H9 (cell line): ENCODE data around the gene DNAAF5. TPM values are rescaled to one million over a fixed set of nuclear protein-coding genes. Genes with fewer than 3 reads are reported as not detected.

Source experiments
- DNase-seq: peaks from one replicate; pipeline ENCODE4 v3.0.0-alpha.2; 2017
- H2AFZ ChIP-seq: one replicate; pipeline ENCODE4 v1.6.1; 2013; ENCODE audit warnings: mild to moderate bottlenecking, low read length, control low read depth, moderate library complexity
- H2AK5ac ChIP-seq: 2 replicates; pipeline ENCODE4 v1.6.1; 2013; ENCODE audit warnings: low read length, control low read depth, mixed read lengths; ENCODE audit not compliant: insufficient read length
- H2BK120ac ChIP-seq: one replicate; pipeline ENCODE4 v1.6.1; 2013; ENCODE audit warnings: low read depth, mild to moderate bottlenecking, low read length, control low read depth, inconsistent platforms; ENCODE audit not compliant: poor library complexity, severe bottlenecking
- H2BK12ac ChIP-seq: 2 replicates; pipeline ENCODE4 v1.6.1; 2013; ENCODE audit warnings: low read length, control low read depth, mixed read lengths, low read depth; ENCODE audit not compliant: insufficient read length
- H2BK15ac ChIP-seq: 2 replicates; pipeline ENCODE4 v1.6.1; 2013; ENCODE audit warnings: low read depth, low read length, control low read depth
- H2BK20ac ChIP-seq: one replicate; pipeline ENCODE4 v1.6.1; 2013; ENCODE audit warnings: low read depth, mild to moderate bottlenecking, low read length, control low read depth, inconsistent platforms; ENCODE audit not compliant: poor library complexity, severe bottlenecking
- H2BK5ac ChIP-seq: 2 replicates; pipeline ENCODE4 v1.6.1; 2013; ENCODE audit warnings: low read length, control low read depth, mixed read lengths; ENCODE audit not compliant: insufficient read length
- H3K14ac ChIP-seq: 2 replicates; pipeline ENCODE4 v1.6.1; 2013; ENCODE audit warnings: low read length, control low read depth; ENCODE audit not compliant: insufficient read depth
- H3K18ac ChIP-seq: 2 replicates; pipeline ENCODE4 v1.6.1; 2013; ENCODE audit warnings: low read depth, mild to moderate bottlenecking, mixed read lengths, low read length, control low read depth; ENCODE audit not compliant: insufficient read length
- H3K23ac ChIP-seq: 2 replicates; pipeline ENCODE4 v1.6.1; 2013; ENCODE audit warnings: low read length, control low read depth, mixed read lengths, low read depth; ENCODE audit not compliant: insufficient read length
- H3K23me2 ChIP-seq: 2 replicates; pipeline ENCODE4 v1.6.1; 2013; ENCODE audit warnings: low read depth, mild to moderate bottlenecking, mixed read lengths, low read length, control low read depth; ENCODE audit not compliant: insufficient read length, poor library complexity, severe bottlenecking
- H3K27ac ChIP-seq: 2 replicates; pipeline ENCODE4 v1.5.1; 2013; ENCODE audit warnings: low read length, control low read depth, mixed read lengths, low read depth; ENCODE audit not compliant: insufficient read length
- H3K27me3 ChIP-seq: 2 replicates; pipeline ENCODE4 v1.6.1; 2013; ENCODE audit warnings: low read length, control low read depth, inconsistent platforms; ENCODE audit not compliant: insufficient read depth
- H3K4ac ChIP-seq: 2 replicates; pipeline ENCODE4 v1.6.1; 2013; ENCODE audit warnings: low read depth, mild to moderate bottlenecking, control low read depth, inconsistent platforms, low read length, moderate library complexity
- H3K4me1 ChIP-seq: 2 replicates; pipeline ENCODE4 v1.6.1; 2013; ENCODE audit warnings: low read length, control low read depth, inconsistent platforms; ENCODE audit not compliant: insufficient read depth
- H3K4me2 ChIP-seq: 2 replicates; pipeline ENCODE4 v1.6.1; 2013; ENCODE audit warnings: low read length, control low read depth, mixed read lengths; ENCODE audit not compliant: insufficient read length, insufficient read depth
- H3K56ac ChIP-seq: 2 replicates; pipeline ENCODE4 v1.6.1; 2013; ENCODE audit warnings: low read depth, mild to moderate bottlenecking, mixed read lengths, low read length, control low read depth; ENCODE audit not compliant: insufficient read length
- H3K79me1 ChIP-seq: 2 replicates; pipeline ENCODE4 v1.6.1; 2013; ENCODE audit warnings: low read depth, mild to moderate bottlenecking, moderate library complexity, low read length, control low read depth, inconsistent platforms; ENCODE audit not compliant: insufficient read depth, poor library complexity, severe bottlenecking
- H3K79me2 ChIP-seq: 2 replicates; pipeline ENCODE4 v1.6.1; 2013; ENCODE audit warnings: low read length, control low read depth, inconsistent platforms; ENCODE audit not compliant: insufficient read depth
- H3K9ac ChIP-seq: 2 replicates; pipeline ENCODE4 v1.6.1; 2013; ENCODE audit warnings: low read length, control low read depth, mixed read lengths; ENCODE audit not compliant: insufficient read length; ENCODE audit errors: extremely low read depth
- H3K9me3 ChIP-seq: one replicate; pipeline ENCODE4 v1.6.1; 2013; ENCODE audit warnings: low read depth, low read length, inconsistent platforms; ENCODE audit not compliant: control insufficient read depth
- H3T11ph ChIP-seq: one replicate; pipeline ENCODE4 v1.6.1; 2013; ENCODE audit warnings: mild to moderate bottlenecking, low read length, control low read depth, inconsistent platforms
- H4K20me1 ChIP-seq: one replicate; pipeline ENCODE4 v1.6.1; 2013; ENCODE audit not compliant: control insufficient read depth, insufficient read length, insufficient read depth
- H4K5ac ChIP-seq: 2 replicates; pipeline ENCODE4 v1.6.1; 2013; ENCODE audit warnings: low read depth, mild to moderate bottlenecking, mixed read lengths, low read length, control low read depth; ENCODE audit not compliant: insufficient read length
- H4K8ac ChIP-seq: replicated peaks from 2 replicates; pipeline ENCODE4 v1.6.1; 2013; ENCODE audit warnings: low read length, control low read depth, mixed read lengths, low read depth; ENCODE audit not compliant: insufficient read length
- H4K91ac ChIP-seq: 2 replicates; pipeline ENCODE4 v1.6.1; 2013; ENCODE audit warnings: low read depth, mild to moderate bottlenecking, moderate library complexity, mixed read lengths, low read length, control low read depth; ENCODE audit not compliant: insufficient read length
- H3K27ac Mint-ChIP-seq, 3 experiments: 2 replicates in 2 of 3; 3 replicates in 1 of 3; pipeline ENCODE4 v1.8.0; 2020 to 2021; ENCODE audit warnings: mixed read lengths in 3 of 3, mild to moderate bottlenecking in 1 of 3, moderate library complexity in 1 of 3
- H3K27me3 Mint-ChIP-seq: 2 replicates; pipeline ENCODE4 v1.8.0; 2021; ENCODE audit warnings: low read depth, mild to moderate bottlenecking, moderate library complexity, mixed read lengths
- H3K36me3 Mint-ChIP-seq, 3 experiments: 2 replicates in 2 of 3; 3 replicates in 1 of 3; pipeline ENCODE4 v1.8.0; 2020 to 2021; ENCODE audit warnings: low read depth in 3 of 3, mixed read lengths in 3 of 3; ENCODE audit not compliant: insufficient read depth in 1 of 3
- H3K4me1 Mint-ChIP-seq, 2 experiments: 2 replicates each; pipeline ENCODE4 v1.8.0; 2020; ENCODE audit warnings: mixed read lengths in 2 of 2
- H3K4me3 Mint-ChIP-seq, 2 experiments: 2 replicates in 1 of 2; 3 replicates in 1 of 2; pipeline ENCODE4 v1.8.0; 2020 to 2021; ENCODE audit warnings: mild to moderate bottlenecking in 2 of 2, mixed read lengths in 2 of 2, moderate library complexity in 1 of 2
- H3K9me3 Mint-ChIP-seq, 2 experiments: 2 replicates in 1 of 2; 3 replicates in 1 of 2; pipeline ENCODE4 v1.8.0; 2020; ENCODE audit warnings: mild to moderate bottlenecking in 2 of 2, mixed read lengths in 2 of 2, moderate library complexity in 1 of 2
- CTCF ChIP-seq: fragments of 200-600 bp; sonication (generic); conservative IDR thresholded peaks from 3 replicates; pipeline ENCODE4 v1.8.0; 2021; ENCODE audit warnings: antibody characterized with exemption, mild to moderate bottlenecking
- WGBS: extraction: QIAGEN DNeasy Blood & Tissue Kit; methylation state at CpG from one replicate; pipeline ENCODE4 v1.1.7; 2013; ENCODE audit warnings: missing lambda C conversion rate, low lambda C conversion rate, mixed read lengths; ENCODE audit not compliant: insufficient read length; ENCODE audit errors: extremely low coverage; 5-methylcytosine and 5-hydroxymethylcytosine counted together
- total RNA-seq: library from RNA; stranded (reverse); gene quantifications from 2 replicates; pipeline ENCODE4 v1.2.1, GENCODE V29; 2021

DNAAF5 gene
- total RNA-seq, 1 experiment from 2014 or later: 43.5 TPM

- TF ChIP-seq CTCF: no peak
- H2BK15ac ChIP-seq: no peak overlapping the region
- H4K8ac ChIP-seq: no peak overlapping the region
- H4K20me1 ChIP-seq: no peaks in the 10 kb centered on the region
- H4K91ac ChIP-seq: no peak overlapping the region
- no peak overlapping the region for H2BK120ac ChIP-seq
- no peak overlapping the region for H3K14ac ChIP-seq
- Mint-ChIP-seq H3K4me3 (no peak overlapping the region), H3K9me3 (no peaks in the 10 kb centered on the region), H3K27ac (no peak overlapping the region; a peak in 1 of 7 replicates), H3K4me1 (no peaks in the 10 kb centered on the region), H3K36me3 (peaks cover 38 to 70% (median 67%) of the 10 kb centered on the region in 3 experiments), H3K27me3 (no peaks in the 10 kb centered on the region)
- H3K27me3 ChIP-seq: no peaks in the 10 kb centered on the region
- no peak for DNase-seq
- H3K23ac ChIP-seq: no peak overlapping the region
- H2BK20ac ChIP-seq: no peak overlapping the region
- H3K56ac ChIP-seq: no peak overlapping the region
- no peak overlapping the region for H2BK5ac ChIP-seq
- H3K27ac ChIP-seq: no peak overlapping the region
- WGBS: no CpG with 5 or more reads among the region's 23 CpGs
- no peak overlapping the region for H3K18ac ChIP-seq
- no peaks in the 10 kb centered on the region for H3K4me1 ChIP-seq
- no peaks in the 10 kb centered on the region for H3K23me2 ChIP-seq
- H3K9me3 ChIP-seq: no peaks in the 10 kb centered on the region
- H3K4me2 ChIP-seq: no peak overlapping the region
- no peaks in the 10 kb centered on the region for H3K79me1 ChIP-seq
- no peaks in the 10 kb centered on the region for H3K79me2 ChIP-seq
- no peak overlapping the region for H4K5ac ChIP-seq
- no peak overlapping the region for H3K9ac ChIP-seq
- H3K4ac ChIP-seq: no peak overlapping the region
- no peak overlapping the region for H2AFZ ChIP-seq
- no peak overlapping the region for H2BK12ac ChIP-seq
- H3T11ph ChIP-seq: no peak overlapping the region
- no peak overlapping the region for H2AK5ac ChIP-seq
Measured at GRCh38 chr7:778271-778967, 51.9 kb downstream of the DNAAF5 start.
